Measurements from ENCODE around the gene PANX3.

Gene PANX3

DNA sequence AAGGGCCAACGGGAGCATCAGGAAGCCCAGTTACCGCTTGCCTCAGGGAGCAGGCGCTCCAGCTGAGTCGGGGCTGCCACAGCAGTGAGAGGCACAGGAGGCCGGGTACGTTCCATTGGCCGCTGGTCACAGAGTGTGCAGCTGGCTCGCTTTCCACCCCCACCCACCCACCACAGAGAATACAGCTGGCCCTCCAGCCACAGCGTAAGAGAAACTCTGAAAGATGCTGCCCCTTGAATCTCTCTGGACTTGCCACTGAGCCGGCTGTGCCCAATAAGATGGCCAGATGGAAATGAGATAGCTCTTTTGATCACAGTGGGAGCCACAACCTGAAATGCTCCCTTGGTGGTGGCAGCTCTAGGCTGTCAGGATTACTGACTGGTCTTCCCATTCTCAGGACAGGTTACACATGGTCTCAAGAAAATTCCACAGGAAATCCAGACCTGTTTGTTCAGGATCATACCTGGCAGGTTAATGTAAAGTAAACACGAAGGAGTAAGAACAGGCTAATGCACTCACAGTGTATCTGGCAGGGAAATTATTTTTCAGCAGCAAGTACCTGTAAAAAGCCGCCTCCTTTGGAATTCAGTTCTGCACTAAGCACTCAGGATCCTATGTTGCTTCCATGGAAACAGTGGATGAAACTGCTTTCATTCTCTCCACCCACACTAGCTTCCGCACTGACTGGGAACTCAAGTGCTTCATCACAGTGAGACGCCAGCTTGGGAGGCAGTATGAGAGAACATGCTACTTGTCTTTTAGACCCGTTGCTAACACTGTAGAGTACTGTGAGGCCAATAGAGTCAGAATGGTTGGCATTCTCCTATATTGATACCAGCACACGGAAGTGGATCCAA lies 45.8 kb downstream of the PANX3 start:
- no peak overlapping the region for H3K4me3 ChIP-seq (ENCODE audit: low read length)
- TF ChIP-seq CTCF (IDR thresholded peaks at IDR 0.05; ENCODE audit: insufficient read depth, low read depth, low read length, missing control alignments), result no peak

DNA sequence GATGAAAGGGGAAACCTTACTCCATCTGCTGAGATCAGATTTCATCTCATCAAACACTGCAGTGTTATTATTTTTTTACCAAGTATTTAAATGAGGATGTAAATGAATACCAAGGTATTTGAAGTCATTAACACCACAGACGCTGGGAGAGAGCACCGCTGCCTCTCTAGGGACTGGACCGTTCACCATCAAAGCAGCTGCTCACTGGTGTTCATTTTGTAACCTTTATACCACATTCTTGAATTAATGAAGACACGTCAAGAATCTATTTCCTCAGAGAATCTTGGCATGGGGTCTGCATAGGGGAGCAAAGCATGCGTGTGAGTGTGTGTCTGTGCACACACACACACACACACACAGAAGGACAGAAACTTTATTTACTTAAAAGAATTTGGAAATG lies 46.7 kb downstream of the PANX3 start:
- no peak for TF ChIP-seq CTCF (IDR thresholded peaks at IDR 0.05; ENCODE audit: insufficient read depth, low read depth, low read length, missing control alignments)
- DNase-seq (ENCODE audit: low read depth), result no peak
- no peak overlapping the region for H3K4me3 ChIP-seq (ENCODE audit: low read length)

More for the DNA sequence above, 45.8 kb downstream of the PANX3 start:
- DNase-seq (ENCODE audit: low read depth), result peak; percentile 62

DNA sequence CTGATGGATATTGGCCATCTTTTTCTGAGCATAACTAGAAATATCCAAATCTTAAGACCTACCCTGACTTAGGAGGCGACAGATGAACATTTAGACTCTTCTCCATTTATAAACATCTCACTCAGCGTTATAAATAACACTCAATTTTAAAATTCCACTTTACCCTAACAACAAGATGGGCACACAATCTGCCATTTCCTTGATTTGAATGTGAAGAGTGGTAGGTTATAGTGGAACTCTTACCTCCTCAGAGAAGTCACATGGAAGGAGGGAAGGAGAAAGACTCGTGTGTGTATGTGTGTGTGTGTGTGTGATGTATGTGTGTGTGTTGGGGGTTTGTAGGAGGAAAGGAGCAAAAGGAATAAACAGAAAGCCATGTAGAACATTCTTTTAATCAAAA lies 47.3 kb downstream of the PANX3 start:
- no peak for DNase-seq (ENCODE audit: low read depth)
- TF ChIP-seq CTCF (IDR thresholded peaks at IDR 0.05; ENCODE audit: insufficient read depth, low read depth, low read length, missing control alignments), result no peak
- no peak overlapping the region for H3K4me3 ChIP-seq (ENCODE audit: low read length)

DNA sequence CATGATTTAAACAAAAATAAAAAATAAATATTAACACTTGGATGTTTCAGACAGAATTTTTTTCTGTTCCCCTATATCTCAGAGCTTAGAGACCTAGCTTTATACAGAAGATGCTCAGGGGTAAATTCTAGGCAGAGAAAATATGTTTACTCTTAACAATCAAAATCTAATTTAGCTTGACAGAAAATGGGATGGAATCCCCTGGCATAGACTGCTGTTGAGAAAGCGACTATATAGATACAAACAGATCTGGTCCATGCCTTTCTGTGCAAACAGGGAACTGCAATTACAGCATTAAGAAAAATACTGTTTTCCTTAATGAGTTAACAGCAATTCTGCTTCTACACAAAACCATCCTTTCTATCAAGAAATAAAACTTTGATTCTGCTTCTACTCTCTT lies 47.8 kb downstream of the PANX3 start:
- TF ChIP-seq CTCF (IDR thresholded peaks at IDR 0.05; ENCODE audit: insufficient read depth, low read depth, low read length, missing control alignments), result no peak
- no peak overlapping the region for H3K4me3 ChIP-seq (ENCODE audit: low read length)
- no peak for DNase-seq (ENCODE audit: low read depth)

- no peak overlapping the region for H3K4me3 ChIP-seq (ENCODE audit: low read length)
- DNase-seq (ENCODE audit: low read depth), result no peak
- no peak for TF ChIP-seq CTCF (IDR thresholded peaks at IDR 0.05; ENCODE audit: insufficient read depth, low read depth, low read length, missing control alignments)
Measured at GRCh38 chr11:124661553-124661952, 50.3 kb downstream of the PANX3 start.

DNA sequence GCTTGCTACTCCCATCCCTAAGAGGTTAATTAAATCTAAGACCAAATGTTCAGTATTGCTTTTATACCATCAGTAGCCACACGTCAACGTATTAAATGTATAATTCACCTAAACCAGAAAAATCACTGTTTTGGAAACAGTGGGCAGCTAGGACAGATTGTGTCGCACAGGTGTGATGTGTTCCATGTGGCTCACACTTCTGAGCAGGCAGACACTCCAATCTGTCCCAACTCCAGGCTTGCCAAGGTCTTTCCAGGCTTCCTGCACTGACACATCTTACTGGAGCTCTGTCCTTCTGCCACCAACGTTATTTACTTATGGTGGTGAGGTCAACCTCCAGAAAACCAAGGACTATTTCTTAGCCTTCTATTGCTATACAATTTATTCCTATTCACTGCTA lies 50.9 kb downstream of the PANX3 start:
- no peak for DNase-seq (ENCODE audit: low read depth)
- TF ChIP-seq CTCF (IDR thresholded peaks at IDR 0.05; ENCODE audit: insufficient read depth, low read depth, low read length, missing control alignments), result no peak
- no peak overlapping the region for H3K4me3 ChIP-seq (ENCODE audit: low read length)

- DNase-seq (ENCODE audit: low read depth), result no peak
- no peak for TF ChIP-seq CTCF (IDR thresholded peaks at IDR 0.05; ENCODE audit: insufficient read depth, low read depth, low read length, missing control alignments)
- no peak overlapping the region for H3K4me3 ChIP-seq (ENCODE audit: low read length)
Measured at GRCh38 chr11:124663861-124664260, 52.6 kb downstream of the PANX3 start.

All from epithelial cell of esophagus (primary cell).